ENCODE measurements around the gene CCDC83.

- TF ChIP-seq POLR2AphosphoS5 (IDR thresholded peaks at IDR 0.05; ENCODE audit: low read depth, low read length) (no peak), REST (IDR thresholded peaks at IDR 0.05; ENCODE audit: insufficient read depth in 1 of 2, low read depth in 2 of 2, low read length in 2 of 2) (no peak)
Measured at GRCh38 chr11:85935751-85936150, 80.6 kb downstream of the CCDC83 start.
